NCI-H526 (cell line): ENCODE results near the gene FIGNL1.

Experiments used
- DNase-seq, 2 experiments: peaks; one replicate each; lab custom pipeline; 2025; lab: John Stamatoyannopoulos, UW

FIGNL1 gene

GRCh38 chr7:50449881-50450589 is at the start of gene FIGNL1:
FIGNL1 (minus strand) TSS chr7:50450350; CDS start chr7:50447287, 3,063 bp downstream.
- peak; percentile 35 to 91 for DNase-seq

- DNase-seq = no peak
Observed at GRCh38 chr7:50499092-50499491, 48.9 kb upstream of the FIGNL1 start.

- DNase-seq = no peak
Observed at GRCh38 chr7:50497968-50498367, 47.8 kb upstream of the FIGNL1 start.

- no peak for DNase-seq
Observed at GRCh38 chr7:50497068-50497642, 47.0 kb upstream of the FIGNL1 start.

- no peak for DNase-seq
Observed at GRCh38 chr7:50496569-50496968, 46.4 kb upstream of the FIGNL1 start.

GRCh38 chr7:50495746-50496145 is 45.6 kb upstream of the FIGNL1 start:
- DNase-seq = no peak

- no peak for DNase-seq
Observed at GRCh38 chr7:50492770-50493519, 42.8 kb upstream of the FIGNL1 start.

- DNase-seq = no peak
Observed at GRCh38 chr7:50491943-50492342, 41.8 kb upstream of the FIGNL1 start.

- no peak for DNase-seq
Observed at GRCh38 chr7:50491209-50491608, 41.1 kb upstream of the FIGNL1 start.

- DNase-seq = no peak
Observed at GRCh38 chr7:50488379-50488778, 38.2 kb upstream of the FIGNL1 start.

- no peak for DNase-seq
Observed at GRCh38 chr7:50486512-50486911, 36.4 kb upstream of the FIGNL1 start.

GRCh38 chr7:50481867-50482266 is 31.7 kb upstream of the FIGNL1 start:
- no peak for DNase-seq

- no peak for DNase-seq
Observed at GRCh38 chr7:50480797-50481196, 30.6 kb upstream of the FIGNL1 start.

- DNase-seq = no peak
Observed at GRCh38 chr7:50479743-50480517, 29.8 kb upstream of the FIGNL1 start.

GRCh38 chr7:50477640-50478039 is 27.5 kb upstream of the FIGNL1 start:
- DNase-seq = no peak

GRCh38 chr7:50476953-50477625 is 26.9 kb upstream of the FIGNL1 start:
- no peak for DNase-seq

- DNase-seq = no peak
Observed at GRCh38 chr7:50475340-50475739, 25.2 kb upstream of the FIGNL1 start.

GRCh38 chr7:50474382-50475160 is 24.4 kb upstream of the FIGNL1 start:
- no peak for DNase-seq

GRCh38 chr7:50473531-50473930 is 23.4 kb upstream of the FIGNL1 start:
- DNase-seq = no peak

- DNase-seq = no peak
Observed at GRCh38 chr7:50472427-50472826, 22.3 kb upstream of the FIGNL1 start.

GRCh38 chr7:50471970-50472369 is 21.8 kb upstream of the FIGNL1 start:
- DNase-seq = no peak
